GM15510 (cell line): ENCODE data around the gene SPINK14.

Experiments
- POLR2A ChIP-seq: IDR thresholded peaks from 3 replicates; pipeline ENCODE4 v1.6.1; 2011; ENCODE audit warnings: borderline replicate concordance; ENCODE audit not compliant: insufficient read length; ENCODE audit errors: extremely low read depth

Gene SPINK14, protein sequence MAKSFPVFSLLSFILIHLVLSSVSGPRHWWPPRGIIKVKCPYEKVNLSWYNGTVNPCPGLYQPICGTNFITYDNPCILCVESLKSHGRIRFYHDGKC

DNA sequence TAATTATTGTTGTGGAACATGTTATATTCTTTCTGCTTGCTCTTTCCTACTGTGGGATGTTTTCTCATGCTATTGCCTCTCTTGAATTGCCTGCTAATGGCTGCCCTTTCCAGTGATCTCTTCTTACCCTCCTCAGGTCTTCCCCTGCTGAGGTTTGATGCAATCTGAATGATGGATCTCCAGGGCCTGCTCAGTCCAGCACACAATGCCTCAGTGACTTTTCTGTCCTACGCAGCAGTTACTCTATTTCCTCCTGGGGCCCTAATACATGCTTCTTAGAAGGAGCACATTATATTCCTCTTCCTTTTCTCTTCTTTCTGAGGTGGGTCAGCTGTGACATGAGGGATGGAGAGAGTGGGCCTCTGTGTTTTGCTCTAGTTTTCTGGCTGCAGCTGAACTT is at the start of gene SPINK14:
SPINK14 (plus strand) TSS at position 301 of the 400 bp plus-strand sequence. CDS start 1,187 bp downstream, outside the sequence.
- no peak for TF ChIP-seq POLR2A

DNA sequence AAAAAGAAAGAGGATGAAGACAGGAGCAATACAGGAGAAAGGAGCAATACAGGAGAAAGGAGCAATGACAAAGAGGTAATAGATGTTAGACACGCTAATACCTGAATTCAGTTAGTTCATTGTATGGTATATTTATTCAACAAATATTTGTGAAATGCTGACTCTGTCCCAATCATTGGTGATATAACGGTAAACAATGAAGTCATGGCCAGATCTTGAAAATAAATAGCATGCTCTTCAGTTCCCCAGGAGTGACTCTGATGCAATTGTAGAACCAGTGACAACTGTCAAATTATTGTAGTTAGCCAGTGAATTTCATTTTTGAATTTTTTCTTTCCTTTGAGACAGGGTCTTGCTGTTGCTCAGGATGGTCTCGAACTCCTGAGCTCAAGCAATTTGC is 48.0 kb upstream of the SPINK14 start:
- TF ChIP-seq POLR2A, result no peak

DNA sequence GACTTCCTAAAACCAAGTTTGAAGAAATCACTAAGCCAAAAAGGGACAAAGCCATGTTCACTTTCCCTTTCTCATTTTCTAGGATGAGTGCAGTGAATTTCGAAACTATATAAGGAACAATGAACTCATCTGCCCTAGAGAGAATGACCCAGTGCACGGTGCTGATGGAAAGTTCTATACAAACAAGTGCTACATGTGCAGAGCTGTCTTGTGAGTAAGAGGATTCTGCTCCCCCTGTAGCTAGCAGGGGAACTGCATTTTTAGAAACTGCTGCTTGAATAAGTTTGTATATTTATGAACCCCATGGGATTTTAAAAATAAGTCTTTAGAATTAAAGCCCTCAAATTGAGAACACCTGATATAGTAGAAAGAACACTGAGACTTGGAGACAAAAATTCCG is 42.7 kb upstream of the SPINK14 start:
- no peak for TF ChIP-seq POLR2A

GRCh38 chr5:148135091-148136048 is 33.0 kb upstream of the SPINK14 start:
- no peak for TF ChIP-seq POLR2A

- TF ChIP-seq POLR2A, result no peak
Observed at GRCh38 chr5:148140846-148141245, 27.5 kb upstream of the SPINK14 start.

DNA sequence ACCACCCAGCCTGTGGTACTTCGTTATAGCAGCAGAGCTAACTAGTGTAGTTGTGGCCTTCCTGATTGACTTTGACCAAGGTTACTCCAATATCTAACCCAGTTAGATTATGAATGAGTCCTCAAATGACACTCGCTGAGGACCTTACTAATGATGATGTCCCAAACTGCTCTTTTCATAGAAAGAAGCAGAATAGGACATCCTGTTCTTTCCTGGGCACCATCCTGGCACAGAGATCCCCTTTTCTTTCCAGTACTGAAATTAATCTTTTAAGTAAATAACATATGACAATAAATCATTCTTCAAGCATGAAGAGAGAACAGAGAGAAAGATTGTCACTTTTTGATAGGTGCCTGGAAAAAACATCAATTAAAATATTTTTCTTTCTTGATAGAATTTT is 26.7 kb upstream of the SPINK14 start:
- no peak for TF ChIP-seq POLR2A

GRCh38 chr5:148145916-148146315 is 22.4 kb upstream of the SPINK14 start:
- no peak for TF ChIP-seq POLR2A

DNA sequence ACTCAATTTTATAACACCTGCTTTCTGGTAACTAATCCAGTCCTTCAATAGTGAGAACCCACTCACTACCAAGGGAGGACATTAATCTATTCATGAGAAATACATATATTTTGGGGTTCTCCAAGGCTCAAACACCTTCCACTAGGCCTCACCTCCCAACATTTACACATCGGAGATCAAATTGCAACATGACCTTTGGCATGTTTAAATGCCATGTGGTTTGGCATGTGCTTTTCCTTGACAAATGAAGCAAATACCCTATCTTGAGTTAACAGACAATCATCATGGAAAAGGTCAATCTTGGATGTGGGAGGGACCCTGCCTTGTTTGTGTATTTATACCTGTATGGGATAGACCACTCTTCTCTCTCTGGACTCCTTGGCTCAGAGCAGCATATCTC is 21.9 kb upstream of the SPINK14 start:
- TF ChIP-seq POLR2A, result no peak

DNA sequence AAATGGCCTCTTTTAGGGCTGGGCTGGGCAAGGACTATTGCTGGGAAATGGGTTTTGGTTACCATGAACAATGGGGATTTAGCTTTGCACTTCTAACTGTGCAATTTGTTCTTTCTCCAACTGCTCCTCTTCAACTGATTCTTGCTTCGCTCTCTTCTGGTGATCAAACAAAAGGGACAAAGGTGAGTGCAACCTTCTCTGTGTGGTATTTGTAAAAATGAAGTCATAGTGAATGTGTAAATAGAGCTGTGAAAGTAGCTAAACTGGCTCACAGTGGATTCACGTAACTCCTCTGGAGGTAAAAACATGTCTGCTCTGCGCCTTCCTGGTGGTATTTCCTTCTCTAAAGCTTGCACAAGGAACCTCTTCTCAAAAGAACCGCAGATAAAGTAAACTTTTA is 20.9 kb upstream of the SPINK14 start:
- no peak for TF ChIP-seq POLR2A

DNA sequence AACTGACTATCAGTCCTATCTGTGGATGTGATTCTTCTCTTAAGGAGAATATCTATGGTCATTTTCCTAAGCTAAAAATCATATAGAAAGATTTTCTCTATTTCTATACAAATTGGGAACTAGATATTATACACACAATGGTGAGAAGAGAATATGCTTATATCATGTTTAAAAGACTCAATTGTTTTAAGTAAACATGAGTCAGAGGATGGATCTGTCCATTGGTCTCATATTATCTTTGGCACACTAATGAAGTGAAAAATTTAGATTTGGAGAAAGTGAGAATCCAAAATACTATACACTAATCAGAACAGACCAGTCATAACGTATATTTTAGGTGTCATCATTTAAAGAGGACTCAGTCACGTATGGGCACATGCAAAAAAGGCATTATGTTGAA is 16.5 kb upstream of the SPINK14 start:
- no peak for TF ChIP-seq POLR2A

GRCh38 chr5:148152781-148153180 is 15.6 kb upstream of the SPINK14 start:
- TF ChIP-seq POLR2A, result no peak

- TF ChIP-seq POLR2A, result no peak
Observed at GRCh38 chr5:148156609-148157008, 11.7 kb upstream of the SPINK14 start.

- no peak for TF ChIP-seq POLR2A
Observed at GRCh38 chr5:148162038-148162437, 6.3 kb upstream of the SPINK14 start.

DNA sequence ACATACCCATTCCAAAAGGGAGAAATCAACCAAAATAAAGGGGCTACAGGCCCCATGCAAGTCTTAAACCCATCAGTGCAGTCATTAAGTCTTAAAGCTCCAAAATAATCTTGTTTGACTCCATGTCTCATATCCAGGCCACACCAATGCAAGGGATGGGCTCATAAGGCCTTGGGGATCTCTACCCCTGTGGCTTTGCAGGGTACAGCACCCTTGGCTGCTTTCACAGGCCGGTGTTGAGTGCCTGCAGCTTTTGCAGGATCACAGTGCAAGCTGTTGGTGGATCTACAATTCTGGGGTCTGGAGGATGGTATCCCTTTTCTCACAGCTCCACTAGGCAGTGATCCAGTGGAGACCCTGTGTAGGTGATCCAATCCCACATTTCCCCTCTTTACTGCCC is 5.0 kb upstream of the SPINK14 start:
- no peak for TF ChIP-seq POLR2A

GRCh38 chr5:148166550-148167283 is 1.6 kb upstream of the SPINK14 start:
- TF ChIP-seq POLR2A, result no peak
